CD4-positive, alpha-beta T cell treated with Interferon alpha-2 for 1 hour (primary cell): ENCODE results near the gene FLCN.
"Not testable (repeated sequence)": the region's sequence is repeated elsewhere in the genome, so short reads cannot be mapped to it uniquely, and the experiment has no call there.

ENCODE experiments used
- DNase-seq, 2 donors: peaks; one replicate each; pipeline ENCODE4 v3.0.0-alpha.2; 2020 to 2022

Gene FLCN

GRCh38 chr17:17237026-17237799 is at the start of gene FLCN:
Gene FLCN, minus strand, starts transcription at chr17:17237168. Its CDS starts 9,031 bp downstream, at chr17:17228137.
- peak; percentile 88 to 90 for DNase-seq

- DNase-seq, result no peak
These were observed 49.0 kb upstream of the FLCN start for GRCh38 chr17:17285951-17286350.

GRCh38 chr17:17280613-17281549 is 43.9 kb upstream of the FLCN start, which contains the start of gene COPS3:
Gene COPS3, minus strand, starts transcription at chr17:17281246. Its CDS starts 60 bp downstream, at chr17:17281186.
- DNase-seq, result peak; percentile 97

GRCh38 chr17:17279316-17279715 is 42.3 kb upstream of the FLCN start:
- no peak for DNase-seq

- DNase-seq, result not testable (repeated sequence)
These were observed 40.5 kb upstream of the FLCN start for GRCh38 chr17:17277431-17277830.

GRCh38 chr17:17275971-17276370 is 39.0 kb upstream of the FLCN start:
- DNase-seq, result no peak

GRCh38 chr17:17269926-17270773 is 33.2 kb upstream of the FLCN start:
- DNase-seq, result peak in 1 of 2 donors; percentile 42

- no peak for DNase-seq
These were observed 27.5 kb upstream of the FLCN start for GRCh38 chr17:17264430-17264829.

GRCh38 chr17:17258998-17259397 is 22.0 kb upstream of the FLCN start:
- DNase-seq, result no peak

- no peak for DNase-seq
These were observed 21.0 kb upstream of the FLCN start for GRCh38 chr17:17258011-17258410.

- DNase-seq, result no peak
These were observed 19.3 kb upstream of the FLCN start for GRCh38 chr17:17256316-17256715.

GRCh38 chr17:17255689-17256088 is 18.7 kb upstream of the FLCN start:
- not testable (repeated sequence) for DNase-seq

- no peak for DNase-seq
These were observed 17.1 kb upstream of the FLCN start for GRCh38 chr17:17254036-17254435.

- DNase-seq, result no peak
These were observed 16.4 kb upstream of the FLCN start for GRCh38 chr17:17253406-17253805.

GRCh38 chr17:17252149-17252661 is 15.2 kb upstream of the FLCN start:
- no peak for DNase-seq

GRCh38 chr17:17246879-17247278 is 9.9 kb upstream of the FLCN start:
- DNase-seq, result no peak

GRCh38 chr17:17243163-17243562 is 6.2 kb upstream of the FLCN start:
- no peak for DNase-seq

- DNase-seq, result no peak
These were observed 5.3 kb upstream of the FLCN start for GRCh38 chr17:17242246-17242645.

- DNase-seq, result no peak
These were observed 4.7 kb upstream of the FLCN start for GRCh38 chr17:17241656-17242055.

- DNase-seq, result no peak
These were observed 2.9 kb upstream of the FLCN start for GRCh38 chr17:17239832-17240231.

GRCh38 chr17:17236295-17237025 is 508 bp downstream of the FLCN start:
- no peak for DNase-seq
